Brain microvascular endothelial cell (primary cell): ENCODE results near the gene MYL6.

ENCODE experiments used
- DNase-seq: peaks from one replicate; pipeline ENCODE4 v3.0.0-alpha.2; 2020
- H3K27ac ChIP-seq: fragments of 250-450 bp; sonication (Bioruptor Pico); 2 replicates; pipeline ENCODE4 v1.5.1; 2020; ENCODE audit warnings: mild to moderate bottlenecking, moderate library complexity
- H3K27me3 ChIP-seq: fragments of 250-450 bp; sonication (Bioruptor Pico); replicated peaks from 2 replicates; pipeline ENCODE4 v1.5.1; 2020; ENCODE audit warnings: mild to moderate bottlenecking
- H3K36me3 ChIP-seq: fragments of 250-450 bp; sonication (Bioruptor Pico); replicated peaks from 2 replicates; pipeline ENCODE4 v1.5.1; 2020; ENCODE audit warnings: mild to moderate bottlenecking
- H3K4me3 ChIP-seq: 2 replicates; pipeline ENCODE4 v1.5.1; 2011; ENCODE audit warnings: low read depth, mild to moderate bottlenecking, control low read depth, low read length, moderate library complexity
- CTCF ChIP-seq: IDR thresholded peaks from 2 replicates; pipeline ENCODE4 v1.5.1; 2011; ENCODE audit warnings: low read depth, mild to moderate bottlenecking, moderate library complexity, low read length, control low read depth, inconsistent platforms; ENCODE audit errors: missing control alignments
- in situ Hi-C: cut with HindIII; loops from 2 replicates; pipeline ENCODE4 v1.10.0; 2017; ENCODE audit warnings: low sequenced_read_pairs, low pct_ligation_motif_present

MYL6 gene

GRCh38 chr12:56146492-56147460, 11.4 kb upstream of the MYL6 start:
- no peak overlapping the region for H3K4me3 ChIP-seq
- no peak for DNase-seq
- no peak for TF ChIP-seq CTCF
- H3K36me3 ChIP-seq, result peaks cover 23% of the 10 kb centered on the region
- no peaks in the 10 kb centered on the region for H3K27me3 ChIP-seq
- H3K27ac ChIP-seq, result no peak overlapping the region
- in situ Hi-C loops, result no loop called here

- in situ Hi-C loops, result no loop called here
- H3K27me3 ChIP-seq, result no peaks in the 10 kb centered on the region
- no peak for DNase-seq
- no peak overlapping the region for H3K4me3 ChIP-seq
- no peak for TF ChIP-seq CTCF
- no peak overlapping the region for H3K27ac ChIP-seq
- H3K36me3 ChIP-seq, result no peaks in the 10 kb centered on the region
These were observed 7.6 kb upstream of the MYL6 start for GRCh38 chr12:56150563-56150962.

GRCh38 chr12:56151672-56152131, 6.5 kb upstream of the MYL6 start:
- no peaks in the 10 kb centered on the region for H3K36me3 ChIP-seq
- in situ Hi-C loops, result no loop called here
- peak; percentile 66 for TF ChIP-seq CTCF
- peak overlapping the region; percentile 50 for H3K27ac ChIP-seq
- H3K4me3 ChIP-seq, result peak overlapping the region; percentile 74
- H3K27me3 ChIP-seq, result no peaks in the 10 kb centered on the region
- DNase-seq, result no peak

GRCh38 chr12:56152132-56152755, 5.9 kb upstream of the MYL6 start, which contains the start of gene MYL6B:
Gene MYL6B, plus strand, starts transcription at chr12:56152587. Its CDS starts 1,332 bp downstream, at chr12:56153919.
- Histone ChIP-seq H3K27ac (peak within 1 kb of the TSS; percentile 50), H3K36me3 (no peaks in the 10 kb centered on the region), H3K4me3 (peak within 1 kb of the TSS; percentile 74), H3K27me3 (no peaks in the 10 kb centered on the region)
- DNase-seq, result peak; percentile 88
- TF ChIP-seq CTCF, result no peak
- in situ Hi-C loops, result no loop called here

GRCh38 chr12:56152756-56153677, 5.1 kb upstream of the MYL6 start:
- Histone ChIP-seq H3K27ac (peak overlapping the region; percentile 5), H3K4me3 (peak overlapping the region; percentile 74), H3K36me3 (no peaks in the 10 kb centered on the region), H3K27me3 (no peaks in the 10 kb centered on the region)
- TF ChIP-seq CTCF, result no peak
- no peak for DNase-seq
- in situ Hi-C loops, result no loop called here
